ENCODE data around the gene RETREG1. TPM values are rescaled to one million over a fixed set of nuclear protein-coding genes. Genes with fewer than 3 reads are reported as not detected.
A peak's percentile ranks its signal among the peaks of the same experiment; 100 is the strongest.
"Not testable (repeated sequence)": the region's sequence is repeated elsewhere in the genome, so short reads cannot be mapped to it uniquely, and the experiment has no call there.

RETREG1 gene
- total RNA-seq, 1 experiment from 2014 or later = 23.7 TPM

- DNase-seq (ENCODE audit: extremely low read depth, low read depth) = no peak
Measured at GRCh38 chr5:16493261-16493660, 123.5 kb downstream of the RETREG1 start.

DNA sequence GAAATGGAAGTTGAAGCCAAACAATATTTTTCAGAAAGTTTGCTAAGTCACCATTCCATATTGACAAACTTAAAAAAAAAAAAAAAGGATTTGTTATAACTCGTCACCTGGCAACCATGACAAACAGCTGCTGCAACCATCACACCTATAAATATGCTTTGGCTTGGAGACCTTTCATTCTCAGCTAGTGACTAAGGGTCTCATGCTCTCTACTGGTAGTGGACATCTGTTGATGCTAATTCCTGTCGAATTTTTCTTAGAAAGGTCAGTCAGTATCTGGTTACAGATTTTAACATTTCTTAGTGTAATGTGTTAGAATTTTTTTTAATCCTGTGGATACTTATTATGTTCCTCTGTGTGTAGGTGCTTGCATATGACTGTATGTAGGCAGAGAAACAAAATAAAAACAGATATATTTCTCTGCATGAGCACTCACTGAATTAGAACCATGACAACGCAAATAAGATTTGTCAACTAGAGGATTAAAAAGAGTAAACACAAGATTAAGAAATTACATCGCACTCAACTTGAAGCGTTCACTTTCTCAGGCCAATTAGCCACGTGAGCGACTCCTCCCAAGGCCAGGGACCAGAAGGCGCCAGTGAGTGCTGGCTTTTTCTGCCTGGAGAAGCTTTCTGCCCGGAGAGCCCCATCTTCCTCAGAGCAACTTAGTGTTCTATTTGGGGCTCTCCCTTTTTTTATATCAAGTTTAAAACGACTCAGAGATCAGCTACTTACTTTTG lies 124.2 kb downstream of the RETREG1 start:
- DNase-seq (ENCODE audit: extremely low read depth, low read depth) = no peak

GRCh38 chr5:16490911-16491310 lies 125.9 kb downstream of the RETREG1 start:
- DNase-seq (ENCODE audit: extremely low read depth, low read depth) = no peak

DNA sequence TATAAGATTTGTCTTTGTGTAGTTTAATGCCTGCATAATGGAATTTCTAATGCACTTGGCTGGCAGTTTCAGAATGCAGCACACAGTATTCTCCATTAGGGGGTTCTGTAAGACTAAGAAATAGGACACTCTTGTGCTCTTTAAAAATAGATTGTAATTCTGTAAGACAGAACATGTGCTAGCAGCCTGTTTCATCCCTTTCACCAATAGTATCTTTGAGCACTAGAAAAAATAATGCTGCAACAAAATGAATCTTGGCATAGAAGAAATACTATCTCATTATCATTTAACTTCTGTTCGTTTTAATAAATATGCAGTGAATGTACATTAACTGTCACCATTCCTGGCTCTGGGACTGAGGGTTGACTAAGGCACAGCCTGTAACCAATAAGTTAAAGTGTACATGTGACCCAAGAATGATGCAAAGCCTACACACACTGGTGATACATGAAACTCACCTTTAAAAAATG lies 127.4 kb downstream of the RETREG1 start:
- peak; percentile 55 for DNase-seq (ENCODE audit: extremely low read depth, low read depth)

DNA sequence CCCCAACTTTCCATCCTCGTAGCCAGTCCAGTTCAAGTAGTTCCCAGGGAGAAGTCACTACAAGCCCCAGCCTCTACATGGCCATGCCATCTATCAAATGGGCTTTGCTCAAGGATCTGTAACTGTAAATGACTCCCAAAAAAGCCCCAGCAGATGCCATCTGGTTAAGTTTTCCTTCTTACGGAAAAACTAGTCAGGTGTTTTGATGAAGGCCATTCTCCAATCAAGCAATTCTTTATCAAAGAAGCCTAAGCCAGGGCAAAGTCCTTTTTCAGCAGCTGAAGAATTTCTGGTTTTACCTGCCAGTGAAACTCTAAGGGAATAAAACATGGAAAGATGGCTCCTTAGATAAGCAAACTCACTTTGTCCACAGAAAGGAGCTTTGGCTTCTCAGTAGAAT lies 129.3 kb downstream of the RETREG1 start:
- no peak for DNase-seq (ENCODE audit: extremely low read depth, low read depth)

DNA sequence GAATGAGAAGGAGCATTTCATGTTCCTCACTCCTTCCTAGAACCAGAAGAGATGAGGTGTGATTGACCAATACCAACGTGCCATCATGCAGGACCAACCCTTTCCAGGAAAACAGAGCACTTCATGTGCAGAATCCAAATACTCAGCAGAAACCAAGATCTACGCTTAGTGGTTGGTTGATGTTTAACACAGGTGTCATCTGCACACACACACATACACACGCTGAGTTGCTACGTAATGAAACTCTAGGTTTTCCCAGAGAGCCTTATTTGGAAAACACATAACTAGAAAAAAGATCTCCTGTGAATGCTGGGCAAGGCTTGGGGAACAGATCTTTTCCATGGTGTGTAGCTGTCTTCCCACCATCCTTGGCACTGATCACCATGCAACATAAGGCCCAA lies 130.1 kb downstream of the RETREG1 start:
- no peak for DNase-seq (ENCODE audit: extremely low read depth, low read depth)

DNA sequence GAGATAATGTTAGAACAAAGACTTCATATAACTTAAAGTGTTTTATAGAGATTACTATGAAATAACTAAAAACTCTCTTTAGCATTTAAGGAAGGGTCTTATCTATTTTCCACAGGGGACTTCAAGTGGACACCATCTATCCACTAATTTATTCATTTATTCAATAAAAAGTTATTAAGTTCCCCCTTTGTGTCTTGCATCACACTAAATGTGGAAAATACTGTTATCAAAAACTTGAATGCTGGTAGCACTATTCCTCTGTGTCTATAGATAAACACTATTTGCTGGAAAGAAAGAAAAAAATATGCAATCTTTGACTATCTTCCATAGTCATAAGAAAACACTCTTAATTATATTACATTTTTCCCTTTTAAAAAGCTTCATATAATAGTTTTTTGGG lies 131.1 kb downstream of the RETREG1 start:
- no peak for DNase-seq (ENCODE audit: extremely low read depth, low read depth)

DNA sequence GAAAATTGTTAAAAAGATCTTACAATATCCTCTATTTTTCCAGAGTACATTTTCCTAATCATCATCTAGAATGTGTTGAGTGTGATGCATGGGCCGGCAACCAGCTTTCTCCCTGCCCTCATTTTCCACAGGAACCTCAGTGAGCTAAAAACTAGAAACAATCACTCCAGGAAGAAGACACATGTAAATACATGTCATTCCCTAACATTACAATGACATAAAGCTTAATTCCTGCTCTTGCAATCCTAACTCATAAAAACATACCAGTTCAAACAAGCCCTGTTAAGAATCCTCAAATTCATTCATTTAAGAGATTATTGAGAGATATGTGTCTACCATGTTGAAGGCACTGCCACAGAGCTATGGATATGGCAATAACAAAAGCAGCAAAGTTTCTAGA lies 132.7 kb downstream of the RETREG1 start:
- DNase-seq (ENCODE audit: extremely low read depth, low read depth) = no peak

DNA sequence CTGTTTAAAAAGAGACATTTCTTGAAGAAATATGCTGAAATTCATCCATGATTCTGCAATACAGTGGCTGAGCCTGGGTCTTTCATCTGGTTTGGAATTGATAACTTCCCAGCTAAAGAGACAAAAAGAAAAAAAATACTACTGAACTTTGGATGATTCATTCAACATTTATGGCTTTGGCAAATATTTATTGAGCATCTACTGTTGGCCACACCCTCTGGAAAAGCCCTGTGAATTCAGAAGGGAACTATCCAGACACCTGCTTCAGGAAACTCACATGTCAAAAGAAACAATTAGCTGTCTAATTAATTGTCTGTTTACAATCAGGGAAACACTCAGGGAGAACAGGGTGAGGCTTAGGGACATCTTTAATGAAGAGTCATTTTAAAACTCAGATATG lies 133.4 kb downstream of the RETREG1 start:
- no peak for DNase-seq (ENCODE audit: extremely low read depth, low read depth)

- DNase-seq (ENCODE audit: extremely low read depth, low read depth) = no peak
Measured at GRCh38 chr5:16482891-16483290, 133.9 kb downstream of the RETREG1 start.

- no peak for DNase-seq (ENCODE audit: extremely low read depth, low read depth)
Measured at GRCh38 chr5:16480821-16481538, 135.8 kb downstream of the RETREG1 start.

GRCh38 chr5:16480144-16480543 lies 136.7 kb downstream of the RETREG1 start:
- no peak for DNase-seq (ENCODE audit: extremely low read depth, low read depth)

- DNase-seq (ENCODE audit: extremely low read depth, low read depth) = no peak
Measured at GRCh38 chr5:16477541-16477940, 139.3 kb downstream of the RETREG1 start.

- DNase-seq (ENCODE audit: extremely low read depth, low read depth) = not testable (repeated sequence)
Measured at GRCh38 chr5:16476417-16476816, 140.4 kb downstream of the RETREG1 start.

GRCh38 chr5:16471387-16471786 lies 145.4 kb downstream of the RETREG1 start:
- DNase-seq (ENCODE audit: extremely low read depth, low read depth) = no peak

GRCh38 chr5:16467363-16468219 lies 149.2 kb downstream of the RETREG1 start:
- DNase-seq (ENCODE audit: extremely low read depth, low read depth) = no peak

DNA sequence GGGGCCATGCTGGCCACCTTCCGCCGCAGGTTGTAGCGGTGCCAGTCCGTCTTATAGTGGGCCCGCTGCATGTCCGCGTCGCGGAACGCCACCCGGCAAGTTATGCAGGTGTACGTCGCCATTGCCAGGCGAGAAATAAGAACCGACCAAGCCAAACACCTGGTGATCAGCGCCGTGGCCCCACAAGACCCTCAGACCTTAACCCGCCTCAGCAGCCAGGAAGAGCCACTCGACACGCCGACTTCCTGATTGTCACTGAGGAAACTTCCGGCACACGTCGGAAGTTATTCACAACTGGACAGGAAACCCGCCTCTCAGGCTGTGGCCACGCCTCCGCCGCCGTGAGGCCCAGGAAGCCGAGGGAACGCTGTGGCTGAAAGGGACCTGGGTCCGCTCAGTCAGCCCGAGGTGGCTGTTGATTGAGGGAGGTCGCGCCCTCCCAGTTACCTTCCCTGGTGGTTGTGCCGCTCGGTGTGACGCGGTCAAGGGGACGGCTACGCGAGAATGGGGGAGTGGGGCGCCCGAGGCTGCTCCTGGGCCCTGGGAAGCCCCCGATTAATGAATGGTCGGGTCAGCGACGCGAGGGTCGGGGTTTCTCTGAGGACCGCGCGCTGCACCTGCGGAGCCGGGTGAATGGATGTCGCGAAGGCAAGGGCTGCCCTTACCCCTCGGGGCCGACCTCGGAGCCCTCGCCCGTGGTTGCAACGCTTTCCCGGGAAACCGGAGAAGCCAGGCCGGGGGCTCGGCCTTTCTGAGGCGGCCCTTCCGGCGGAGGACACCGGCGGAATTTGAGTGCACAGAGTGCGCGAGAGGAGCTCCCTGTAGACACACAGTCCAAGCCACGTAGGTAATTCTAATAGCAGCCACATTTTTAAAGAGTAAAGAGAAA lies 151.0 kb downstream of the RETREG1 start, which contains the start of gene ZNF622:
Gene ZNF622, minus strand, starts transcription at position 257 of the 889 bp plus-strand sequence. Its CDS starts 135 bp downstream, at position 122.
- DNase-seq (ENCODE audit: extremely low read depth, low read depth) = peak; percentile 90

DNA sequence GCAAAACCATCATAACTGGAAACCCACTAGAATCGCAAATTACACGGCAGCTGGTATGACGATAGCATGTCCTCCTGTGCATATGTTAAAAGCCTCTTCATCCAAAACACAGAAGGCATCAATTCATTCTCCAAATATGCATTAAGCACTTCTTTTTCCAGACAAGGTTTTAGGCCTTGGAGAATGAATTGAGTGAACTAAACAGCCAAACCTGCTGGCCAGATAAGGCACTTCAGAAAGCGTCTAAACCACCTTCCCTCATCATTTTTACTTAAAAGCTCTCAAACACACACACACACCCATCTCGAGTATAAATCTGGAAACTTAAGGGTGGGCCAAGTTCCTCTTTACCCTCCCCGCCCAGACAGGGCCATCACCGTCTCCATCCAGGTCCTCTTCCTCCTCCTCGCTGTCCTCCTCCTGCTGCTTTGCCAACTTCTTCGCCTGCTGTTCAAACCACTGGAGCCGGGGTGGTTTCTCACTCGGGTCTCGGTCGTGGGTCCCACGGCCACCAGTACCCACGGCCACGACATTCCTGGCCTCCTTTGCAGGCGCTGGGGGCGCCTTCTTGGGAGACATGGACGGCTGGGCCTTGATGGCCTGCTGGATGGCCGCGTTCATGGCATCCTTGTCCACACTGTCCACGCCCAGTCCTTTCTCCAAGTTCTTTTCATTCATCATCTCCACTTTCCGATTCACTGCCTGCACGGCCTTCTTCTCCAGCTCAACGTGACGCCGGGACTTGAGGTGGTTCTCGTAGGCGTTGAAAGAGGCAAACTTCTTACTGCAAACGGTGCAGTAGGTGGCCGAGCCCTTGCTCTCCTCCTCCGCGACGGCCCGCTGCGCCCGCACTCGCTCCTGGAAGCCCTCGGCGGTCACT lies 151.9 kb downstream of the RETREG1 start:
- DNase-seq (ENCODE audit: extremely low read depth, low read depth) = no peak

DNA sequence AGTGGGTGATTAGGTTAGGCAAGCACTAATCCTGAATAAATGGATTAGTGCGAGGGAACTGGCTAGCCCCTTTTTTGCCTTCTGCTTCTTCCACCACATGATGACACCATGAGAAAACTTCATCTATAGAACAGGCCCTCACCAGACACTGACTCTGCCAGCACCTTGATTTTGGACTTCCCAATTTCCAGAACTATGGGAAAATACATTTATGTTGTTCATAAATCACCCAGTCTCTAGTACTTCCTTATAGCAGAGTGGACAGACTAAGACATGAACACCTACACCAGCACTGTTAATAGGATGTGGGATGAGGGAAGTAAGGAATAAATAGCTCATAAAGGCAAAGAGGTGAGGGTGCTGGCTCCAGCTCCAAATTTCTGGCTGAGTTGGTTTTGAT lies 152.6 kb downstream of the RETREG1 start:
- no peak for DNase-seq (ENCODE audit: extremely low read depth, low read depth)
